SK-N-SH (cell line): ENCODE results near the gene CYP20A1.

Experiments
- CTCF ChIP-seq: fragments of 200-600 bp; sonication (generic); IDR thresholded peaks from 2 replicates; pipeline ENCODE4 v1.6.1; 2017; ENCODE audit warnings: antibody characterized with exemption, mild to moderate bottlenecking, moderate library complexity
- EP300 ChIP-seq, 2 experiments: IDR thresholded peaks; 2 replicates each; pipeline versions ENCODE4 v1.4.0 to v1.6.1; 2012; ENCODE audit warnings: borderline replicate concordance in 1 of 2, low read depth in 1 of 2, low read length in 1 of 2
- EZH2phosphoT487 ChIP-seq: fragments of 200-600 bp; sonication (generic); IDR thresholded peaks from 2 replicates; pipeline ENCODE4 v1.6.1; 2017; ENCODE audit warnings: low read depth, mixed run types, mild to moderate bottlenecking, antibody characterized with exemption, moderate library complexity, borderline replicate concordance
- FOSL2 ChIP-seq: IDR thresholded peaks from 2 replicates; pipeline ENCODE4 v1.4.0; 2012; ENCODE audit warnings: low read depth, mild to moderate bottlenecking, moderate library complexity, borderline replicate concordance
- GABPA ChIP-seq: IDR thresholded peaks from 2 replicates; pipeline ENCODE4 v1.4.0; 2012; ENCODE audit warnings: low read depth, mild to moderate bottlenecking
- YY1 ChIP-seq: IDR thresholded peaks from 2 replicates; pipeline ENCODE4 v1.4.0; 2012; ENCODE audit warnings: low read depth, mild to moderate bottlenecking

DNA sequence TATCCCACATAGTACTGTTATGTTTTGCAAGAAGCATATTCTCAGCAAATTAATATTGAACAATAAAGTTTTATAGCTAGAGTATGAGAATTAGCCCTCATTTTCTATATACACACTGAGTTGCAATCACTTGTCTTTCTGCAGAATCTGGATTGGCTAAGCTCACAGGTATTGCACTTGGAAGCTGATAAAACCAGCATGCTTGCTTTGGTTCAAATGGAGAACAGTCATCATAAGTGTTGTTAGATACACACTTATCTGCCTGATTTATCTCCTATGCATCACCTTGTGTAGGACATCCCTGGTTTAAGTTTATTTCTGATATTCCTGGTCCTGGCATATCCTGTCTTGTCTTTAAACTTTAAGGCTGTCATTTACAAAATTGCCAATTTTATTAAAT is 38.0 kb upstream of the CYP20A1 start:
- TF ChIP-seq EZH2phosphoT487 (no peak), CTCF (no peak), FOSL2 (no peak), GABPA (no peak), EP300 (IDR thresholded peaks at IDR 0.05; ENCODE audit: borderline replicate concordance in 1 of 2, low read depth in 1 of 2, low read length in 1 of 2) (no peak), YY1 (no peak)
